Heart left ventricle (tissue), 16 donors: Measurements from ENCODE around the gene NUP62CL. TPM values are rescaled to one million over a fixed set of nuclear protein-coding genes. Genes with fewer than 3 reads are reported as not detected.

Source experiments
- ATAC-seq, 4 donors: fragments of 200-7000 bp; cut with Tn5 transposase; one replicate each; pipeline ENCODE4 v1.9.1; 2020 to 2022; ENCODE audit warnings: moderate library complexity in 4 of 4, mild to moderate bottlenecking in 3 of 4, moderate number of reproducible peaks in 1 of 4
- DNase-seq, 5 donors: peaks; one replicate each; pipeline ENCODE4 v3.0.0-alpha.2; 2020
- H3K27ac ChIP-seq, 12 donors: fragments of 200-600 bp; sonication (generic) in 4 of 12; one replicate each; pipeline versions ENCODE4 v1.5.0 to v1.8.0; 2016 to 2022; ENCODE audit warnings: mild to moderate bottlenecking in 2 of 12
- H3K27me3 ChIP-seq, 9 donors: fragments of 200-600 bp; sonication (generic) in 2 of 9; one replicate each; pipeline versions ENCODE4 v1.5.1 to v1.8.0; 2016 to 2022; ENCODE audit warnings: mild to moderate bottlenecking in 3 of 9
- H3K36me3 ChIP-seq, 9 donors: fragments of 200-600 bp; sonication (generic) in 2 of 9; one replicate each; pipeline versions ENCODE4 v1.5.0 to v1.8.0; 2018 to 2022; ENCODE audit warnings: mild to moderate bottlenecking in 2 of 9
- H3K4me1 ChIP-seq, 12 donors: fragments of 200-600 bp; sonication (generic) in 4 of 12; one replicate each; pipeline versions ENCODE4 v1.5.0 to v1.8.0; 2016 to 2022; ENCODE audit warnings: mild to moderate bottlenecking in 3 of 12
- H3K4me3 ChIP-seq, 12 donors: fragments of 200-600 bp; sonication (generic) in 4 of 12; one replicate each; pipeline versions ENCODE4 v1.5.0 to v1.8.0; 2017 to 2022; ENCODE audit warnings: mild to moderate bottlenecking in 9 of 12, moderate library complexity in 4 of 12
- H3K9me3 ChIP-seq, 12 donors: fragments of 200-600 bp; sonication (generic) in 4 of 12; one replicate each; pipeline versions ENCODE4 v1.5.0 to v1.8.0; 2016 to 2022; ENCODE audit warnings: mild to moderate bottlenecking in 1 of 12
- CTCF ChIP-seq, 12 donors: fragments of 200-600 bp; sonication (generic) in 4 of 12; IDR thresholded peaks; one replicate each; pipeline versions ENCODE4 v1.5.0 to v1.8.0; 2018 to 2022; ENCODE audit warnings: antibody characterized with exemption in 12 of 12, mild to moderate bottlenecking in 5 of 12
- POLR2A ChIP-seq, 2 donors: fragments of 450-650 bp; IDR thresholded peaks; one replicate each; pipeline ENCODE4 v1.6.1; 2017; ENCODE audit warnings: antibody characterized with exemption in 2 of 2, mild to moderate bottlenecking in 2 of 2, moderate library complexity in 2 of 2
- WGBS, 4 donors: extraction: QIAGEN DNeasy Blood & Tissue Kit in 2 of 4; methylation state at CpG; one replicate each; pipeline versions ENCODE4 v1.1.5 to v1.1.7; 2013 to 2018; 5-methylcytosine and 5-hydroxymethylcytosine counted together
- intact Hi-C, 10 donors: fragments of 100-400 bp; cut with DNase I; formaldehyde crosslinking; loops; one replicate each; pipeline versions ENCODE4 v1.11.1 to v1.14.2; 2022
- polyA plus RNA-seq, 2 donors: library from polyadenylated mRNA; stranded (reverse); fragments of 200-250 nt; gene quantifications; one replicate each; pipeline ENCODE4 v1.2.3, GENCODE V29; 2013
- total RNA-seq, 9 donors: library from RNA; depleted of rRNA in 2 of 9; stranded (reverse); fragments of >200 nt in 2 of 9; fragmentation: NEBNext Ultra II Directional in 3 of 9; extraction: Animal tissue kit (Norgen Biotek cat#: 25700) in 3 of 9; gene quantifications; one replicate each; pipeline versions ENCODE4 v1.1.0 to v1.2.4, GENCODE V29; 2016 to 2023
- donor health status: ischemic (EF 13 %, LVEDD 7.1; RV severe dilation, severe dysfunction).
- donor health status: healthy with polysubstance abuse.
- donor health status: DM: no; HTN: yes; CAD: no.
- donor health status: DM: no; HTN: no; CAD: no.
- donor health status: ischemic (EF 25% LVEDD 6.9; RV normal size, moderate dysfunction).
- donor health status: ischemic (EF 25% LVEDD 5.7; RV mildly dilated, moderate dysfunction).
- donor health status: healthy.
- donor health status: DM: yes; HTN: yes; CAD: no.
- donor health status: ischemic (EF 35%, LVEDD 5.7; RV mildly dilated, moderate dysfunction).
- donor health status: nonischemic (EF 11% LVEDD 7.7; RV severe dilation, severe dysfunction).
- donor health status: DM: yes; HTN: yes; CAD: no.
- donor health status: PGD.
- donor health status: ischemic (EF 29% LVEDD 5.4; RV normal size, mild dysfunction).
- donor health status: nonischemic (EF 23%, LVEDD 6.1; RV moderate dilation, normal function).

The NUP62CL gene
- total and polyA plus RNA-seq, 11 donors = 0.16 to 2.9 (median 0.91) TPM

- no peak for TF ChIP-seq POLR2A (IDR thresholded peaks at IDR 0.05)
- H3K9me3 ChIP-seq = no peaks in the 10 kb centered on the region
- peaks cover 0 to 17% (median 4%) of the 10 kb centered on the region in 12 donors for H3K4me1 ChIP-seq
- intact Hi-C loops = loop anchor here in 1 of 10 donors (10.0 kb wide), 1 partner anchor 506 kb away; the partner anchor contains the start of gene PRPS1
- peak; percentile 96 to 100 (median 100) for ATAC-seq
- 1 to 33% (median 13%) methylated on average over 30 to 37 of the region's 37 CpGs for WGBS, 4 donors
- H3K27ac ChIP-seq = peak within 1 kb of the TSS; percentile 0 to 78 (median 66)
- DNase-seq = peak; percentile 64 to 82 (median 77)
- peak within 1 kb of the TSS; percentile 6 to 95 (median 69) for H3K4me3 ChIP-seq
- H3K36me3 ChIP-seq = peaks cover 0 to 32% (median 30%) of the 10 kb centered on the region in 9 donors
- peaks cover 0 to 10% (median 0%) of the 10 kb centered on the region in 9 donors for H3K27me3 ChIP-seq
Observed at GRCh38 chrX:107118322-107119147, 87.7 kb downstream of the NUP62CL start, which contains the start of gene RBM41. TSS of gene RBM41 (minus strand) at chrX:107118822. CDS start at chrX:107118773, 49 bp downstream.

DNA sequence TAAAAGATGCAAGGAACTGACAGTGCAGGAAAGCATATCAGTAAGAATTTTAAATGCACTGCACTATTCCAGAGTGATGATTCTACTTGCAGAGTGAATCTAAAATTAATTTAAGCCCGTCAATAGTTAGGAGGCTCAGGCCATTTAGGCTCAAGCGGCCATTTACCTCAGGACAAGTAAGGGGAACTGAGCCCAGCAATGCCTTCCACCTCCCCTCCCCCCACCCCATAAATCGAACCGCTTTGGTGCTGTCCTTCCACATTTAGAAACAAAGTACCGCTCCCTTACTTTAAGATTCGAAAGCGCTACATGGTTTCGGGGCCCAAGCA lies 88.3 kb downstream of the NUP62CL start:
- Histone ChIP-seq H3K36me3 (peaks cover 0 to 38% (median 36%) of the 10 kb centered on the region in 9 donors), H3K9me3 (no peaks in the 10 kb centered on the region), H3K27ac (peak overlapping the region in 10 of 12 donors; percentile 0 to 78 (median 70)), H3K4me1 (peaks cover 0 to 17% (median 4%) of the 10 kb centered on the region in 12 donors), H3K27me3 (peaks cover 0 to 10% (median 0%) of the 10 kb centered on the region in 9 donors), H3K4me3 (peak overlapping the region; percentile 6 to 95 (median 69))
- WGBS, 4 donors = 0 to 27% (median 8%) methylated on average over 8 of the region's 8 CpGs
- TF ChIP-seq POLR2A (IDR thresholded peaks at IDR 0.05) (no peak), CTCF (IDR thresholded peaks at IDR 0.05) (no peak)
- intact Hi-C loops = loop anchor here in 1 of 10 donors (10.0 kb wide), 1 partner anchor 507 kb away; the partner anchor contains the start of gene PRPS1
- DNase-seq = no peak
- ATAC-seq = peak in 1 of 4 donors; percentile 19

GRCh38 chrX:107107459-107107858 lies 98.8 kb downstream of the NUP62CL start:
- H3K36me3 ChIP-seq = peaks cover 0 to 39% (median 18%) of the 10 kb centered on the region in 9 donors
- H3K27ac ChIP-seq = no peak overlapping the region
- 76 to 97% (median 87%) methylated on average over 1 of the region's 1 CpG for WGBS, 4 donors
- no peak for TF ChIP-seq POLR2A (IDR thresholded peaks at IDR 0.05)
- no peak for TF ChIP-seq CTCF (IDR thresholded peaks at IDR 0.05)
- ATAC-seq (no peak), DNase-seq (no peak)
- no peaks in the 10 kb centered on the region for H3K27me3 ChIP-seq
- H3K4me1 ChIP-seq = no peaks in the 10 kb centered on the region
- H3K9me3 ChIP-seq = no peaks in the 10 kb centered on the region
- intact Hi-C loops = no loop called here
- H3K4me3 ChIP-seq = no peak overlapping the region

DNA sequence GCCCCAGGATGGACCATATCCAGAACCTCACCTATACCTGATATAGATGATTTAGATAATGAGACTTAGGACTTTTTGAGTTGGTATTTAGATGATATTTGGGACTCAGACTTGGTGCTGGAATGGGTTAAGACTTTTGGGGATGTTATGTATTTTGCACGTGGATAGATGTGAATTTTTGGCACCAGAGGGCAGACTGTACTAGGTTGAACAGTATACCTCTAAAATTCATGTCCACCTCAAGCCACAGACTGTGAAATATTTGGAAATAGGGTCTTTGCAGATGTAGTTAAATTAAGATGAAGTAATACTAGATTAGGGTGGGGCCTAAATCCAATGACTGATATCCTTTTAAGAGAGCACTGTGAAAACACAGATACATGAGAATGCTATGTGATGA lies 103.3 kb downstream of the NUP62CL start:
- H3K4me1 ChIP-seq = no peaks in the 10 kb centered on the region
- DNase-seq = no peak
- H3K4me3 ChIP-seq = no peak overlapping the region
- ATAC-seq = no peak
- TF ChIP-seq POLR2A (IDR thresholded peaks at IDR 0.05) = no peak
- TF ChIP-seq CTCF (IDR thresholded peaks at IDR 0.05) = peak in 1 of 12 donors; percentile 6
- no peak overlapping the region for H3K27ac ChIP-seq
- intact Hi-C loops = no loop called here
- H3K36me3 ChIP-seq = peaks cover 0 to 35% (median 4%) of the 10 kb centered on the region in 9 donors
- H3K9me3 ChIP-seq = no peaks in the 10 kb centered on the region
- 0 to 26% (median 12%) methylated on average over 1 of the region's 1 CpG for WGBS, 4 donors
- H3K27me3 ChIP-seq = no peaks in the 10 kb centered on the region
